ENCODE measurements around the gene PEX5L. TPM values are rescaled to one million over a fixed set of nuclear protein-coding genes. Genes with fewer than 3 reads are reported as not detected.

The PEX5L gene
- total and polyA plus RNA-seq, 2 experiments from 2014 or later = 6.3 to 7.0 TPM

- Histone ChIP-seq H3K4me3 (no peak overlapping the region), H3K36me3 (ENCODE audit: insufficient read depth) (no peaks in the 10 kb centered on the region), H3K27me3 (ENCODE audit: insufficient read depth) (no peaks in the 10 kb centered on the region), H3K9me2 (ENCODE audit: insufficient read depth) (peaks cover 6% of the 10 kb centered on the region; the same call in 1 of the 2 replicates), H4K20me1 (replicated peaks; ENCODE audit: insufficient read depth) (no peaks in the 10 kb centered on the region), H3K4me2 (no peak overlapping the region), H3K27ac (ENCODE audit: low read depth) (no peak overlapping the region), H3K4me1 (ENCODE audit: insufficient read depth) (peaks cover 17% of the 10 kb centered on the region), H3K79me2 (replicated peaks; ENCODE audit: insufficient read depth) (no peaks in the 10 kb centered on the region), H3F3A (replicated peaks; ENCODE audit: low read depth) (no peaks in the 10 kb centered on the region), H2AFZ (no peak overlapping the region)
- peaks cover 15% of the 10 kb centered on the region for H3K4me1 Mint-ChIP-seq
- TF ChIP-seq JUNB (IDR thresholded peaks at IDR 0.05; ENCODE audit: unreplicated experiment) (no peak), REST (IDR thresholded peaks at IDR 0.05; ENCODE audit: unreplicated experiment) (no peak), STAT1 (IDR thresholded peaks at IDR 0.05; ENCODE audit: unreplicated experiment) (no peak), POLR2AphosphoS5 (IDR thresholded peaks at IDR 0.05; ENCODE audit: low read depth) (no peak), CTCF (conservative IDR thresholded peaks at IDR 0.05; ENCODE audit: low read depth in 2 of 2) (no peak), ETS1 (IDR thresholded peaks at IDR 0.05) (no peak), EZH2 (IDR thresholded peaks at IDR 0.05; ENCODE audit: low read depth, unreplicated experiment) (no peak), EZH2phosphoT487 (IDR thresholded peaks at IDR 0.05; ENCODE audit: unreplicated experiment) (no peak), NANOG (IDR thresholded peaks at IDR 0.05; ENCODE audit: borderline replicate concordance) (no peak), ZNF462 (CRISPR knock-in tag; IDR thresholded peaks at IDR 0.05) (no peak), ZNF331 (CRISPR knock-in tag; IDR thresholded peaks at IDR 0.05; ENCODE audit: low read depth) (no peak), ZNF114 (CRISPR knock-in tag; IDR thresholded peaks at IDR 0.05) (no peak), CREB1 (CRISPR knock-in tag; IDR thresholded peaks at IDR 0.05; ENCODE audit: low read depth) (no peak)
- H3K27me3 Mint-ChIP-seq (ENCODE audit: insufficient read depth, low read depth, poor library complexity) = peaks cover 2% of the 10 kb centered on the region
- no peak overlapping the region for H3K4me3 Mint-ChIP-seq
- H3K36me3 Mint-ChIP-seq (ENCODE audit: low read depth) = no peaks in the 10 kb centered on the region
- no peak overlapping the region; the same call in 1 of the 2 replicates for H3K27ac Mint-ChIP-seq
- DNase-seq (ENCODE audit: low spot score) (no peak), ATAC-seq (no peak)
- no peaks in the 10 kb centered on the region for H3K9me3 Mint-ChIP-seq
These were observed 195.8 kb downstream of the PEX5L start for GRCh38 chr3:179840985-179841384.
